Caco-2 (cell line): ENCODE data around the gene B3GNT9. TPM values are rescaled to one million over a fixed set of nuclear protein-coding genes. Genes with fewer than 3 reads are reported as not detected.

Experiments
- BruUV-seq: library from RNA; stranded (reverse); fragments of 400-500 nt; replicated peaks from 2 replicates; lab custom pipeline; 2021; lab: Mats Ljungman, UMichigan
- CTCF ChIA-PET: fragments of 300-600 bp; sonication (Branson Sonifier 250); formaldehyde crosslinking; loops from one replicate; lab custom pipeline; 2022; ENCODE audit warnings: antibody characterized with exemption; lab: Charles Lee
- POLR2A ChIA-PET: fragments of 300-600 bp; sonication (Branson Sonifier 250); formaldehyde crosslinking; loops from one replicate; lab custom pipeline; 2022; ENCODE audit warnings: antibody characterized with exemption; lab: Charles Lee
- DNase-seq, 2 experiments: peaks; one replicate each; pipeline versions ENCODE4 v3.0.0 to v3.0.0-alpha.2; 2020 to 2022
- H3K27me3 ChIP-seq: replicated peaks from 2 replicates; pipeline ENCODE4 v1.6.0; 2011; ENCODE audit warnings: low read length; ENCODE audit not compliant: control insufficient read depth, insufficient read depth
- H3K36me3 ChIP-seq: 2 replicates; pipeline ENCODE4 v1.5.1; 2011; ENCODE audit warnings: low read length; ENCODE audit not compliant: control insufficient read depth, insufficient read depth
- H3K4me1 ChIP-seq: fragments of 250-450 bp; sonication (Bioruptor Pico); 2 replicates; pipeline ENCODE4 v1.5.1; 2020; ENCODE audit warnings: mild to moderate bottlenecking
- H3K4me3 ChIP-seq: 2 replicates; pipeline ENCODE4 v1.5.1; 2011; ENCODE audit warnings: low read depth, mild to moderate bottlenecking, control low read depth, low read length
- H3K9me3 ChIP-seq: fragments of 250-450 bp; sonication (Bioruptor Pico); 2 replicates; pipeline ENCODE4 v1.5.1; 2020; ENCODE audit warnings: mild to moderate bottlenecking, moderate library complexity
- H3K27ac Mint-ChIP-seq: one replicate; pipeline ENCODE4 v1.8.0; 2022; ENCODE audit warnings: mixed read lengths; ENCODE audit not compliant: unreplicated experiment
- H3K27me3 Mint-ChIP-seq: one replicate; pipeline ENCODE4 v1.8.0; 2022; ENCODE audit warnings: mixed read lengths; ENCODE audit not compliant: insufficient read depth, unreplicated experiment
- H3K36me3 Mint-ChIP-seq: one replicate; pipeline ENCODE4 v1.8.0; 2022; ENCODE audit warnings: mild to moderate bottlenecking, mixed read lengths; ENCODE audit not compliant: insufficient read depth, unreplicated experiment
- H3K4me1 Mint-ChIP-seq: one replicate; pipeline ENCODE4 v1.8.0; 2022; ENCODE audit warnings: low read depth, mixed read lengths; ENCODE audit not compliant: unreplicated experiment
- H3K4me3 Mint-ChIP-seq: one replicate; pipeline ENCODE4 v1.8.0; 2022; ENCODE audit warnings: mild to moderate bottlenecking, moderate library complexity, mixed read lengths; ENCODE audit not compliant: unreplicated experiment
- H3K9me3 Mint-ChIP-seq: one replicate; pipeline ENCODE4 v1.8.0; 2022; ENCODE audit warnings: mixed read lengths; ENCODE audit not compliant: unreplicated experiment
- intact Hi-C: fragments of 100-400 bp; cut with micrococcal nuclease; formaldehyde crosslinking; loops from one replicate; pipeline ENCODE4 v1.10.0; 2022; ENCODE audit not compliant: unreplicated experiment
- total RNA-seq: library from RNA; stranded (reverse); gene quantifications from 2 replicates; pipeline ENCODE4 v1.2.3, GENCODE V29; 2022
- TF ChIP-seq, protein P1 (sequence below), 2 experiments: fragments of 200-600 bp in 1 of 2; IDR thresholded peaks; 1 replicate in 1 of 2; 2 replicates in 1 of 2; pipeline versions ENCODE4 v1.5.1 to v1.8.0; 2011 to 2022; ENCODE audit warnings: antibody characterized with exemption in 1 of 2, control low read depth in 1 of 2, inconsistent platforms in 1 of 2, low read depth in 1 of 2, low read length in 1 of 2, mild to moderate bottlenecking in 1 of 2, moderate library complexity in 1 of 2; ENCODE audit not compliant: insufficient read depth in 1 of 2, severe bottlenecking in 1 of 2, unreplicated experiment in 1 of 2

Gene B3GNT9
- total RNA-seq, 1 experiment from 2014 or later = 11.6 TPM

GRCh38 chr16:67191995-67192681, 41.3 kb upstream of the B3GNT9 start, which contains the start of gene E2F4:
Gene E2F4 (plus strand): TSS chr16:67192155. CDS start chr16:67192228, 73 bp downstream.
- peak within 1 kb of the TSS; percentile 90 for H3K4me3 ChIP-seq
- peak within 1 kb of the TSS; percentile 54 for H3K27ac Mint-ChIP-seq
- intact Hi-C loops = loop anchor here (2.0 kb wide), 1 partner anchor 55 kb away; the partner anchor contains the start of gene FHOD1
- H3K27me3 ChIP-seq = no peaks in the 10 kb centered on the region
- peak within 1 kb of the TSS; percentile 77 for H3K4me3 Mint-ChIP-seq
- H3K4me1 ChIP-seq = peaks cover 20% of the 10 kb centered on the region
- H3K9me3 ChIP-seq = no peaks in the 10 kb centered on the region
- TF ChIP-seq, protein P1, sequence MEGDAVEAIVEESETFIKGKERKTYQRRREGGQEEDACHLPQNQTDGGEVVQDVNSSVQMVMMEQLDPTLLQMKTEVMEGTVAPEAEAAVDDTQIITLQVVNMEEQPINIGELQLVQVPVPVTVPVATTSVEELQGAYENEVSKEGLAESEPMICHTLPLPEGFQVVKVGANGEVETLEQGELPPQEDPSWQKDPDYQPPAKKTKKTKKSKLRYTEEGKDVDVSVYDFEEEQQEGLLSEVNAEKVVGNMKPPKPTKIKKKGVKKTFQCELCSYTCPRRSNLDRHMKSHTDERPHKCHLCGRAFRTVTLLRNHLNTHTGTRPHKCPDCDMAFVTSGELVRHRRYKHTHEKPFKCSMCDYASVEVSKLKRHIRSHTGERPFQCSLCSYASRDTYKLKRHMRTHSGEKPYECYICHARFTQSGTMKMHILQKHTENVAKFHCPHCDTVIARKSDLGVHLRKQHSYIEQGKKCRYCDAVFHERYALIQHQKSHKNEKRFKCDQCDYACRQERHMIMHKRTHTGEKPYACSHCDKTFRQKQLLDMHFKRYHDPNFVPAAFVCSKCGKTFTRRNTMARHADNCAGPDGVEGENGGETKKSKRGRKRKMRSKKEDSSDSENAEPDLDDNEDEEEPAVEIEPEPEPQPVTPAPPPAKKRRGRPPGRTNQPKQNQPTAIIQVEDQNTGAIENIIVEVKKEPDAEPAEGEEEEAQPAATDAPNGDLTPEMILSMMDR (IDR thresholded peaks at IDR 0.05; ENCODE audit: insufficient read depth in 1 of 2, low read depth in 1 of 2, low read length in 1 of 2, severe bottlenecking in 1 of 2, unreplicated experiment in 1 of 2) = no peak
- H3K4me1 Mint-ChIP-seq = peaks cover 24% of the 10 kb centered on the region
- ChIA-PET CTCF (interaction anchor here (1.0 kb wide), 1 partner anchor 54 kb away, joined by 4 read pairs; no protein-coding TSS in a partner anchor), POLR2A (interaction anchor here (0.6 to 1.2 kb wide), 4 partner anchors 22 to 213 kb away, joined by 3 read pairs; partner anchors contain the start of genes FHOD1, NOL3 and TMEM208)
- no peaks in the 10 kb centered on the region for H3K27me3 Mint-ChIP-seq
- DNase-seq = peak; percentile 92 to 94
- peaks cover 47% of the 10 kb centered on the region for H3K36me3 Mint-ChIP-seq
- TSS peak; percentile 50 for BruUV-seq
- H3K36me3 ChIP-seq = peaks cover 11% of the 10 kb centered on the region
- H3K9me3 Mint-ChIP-seq = no peaks in the 10 kb centered on the region

DNA sequence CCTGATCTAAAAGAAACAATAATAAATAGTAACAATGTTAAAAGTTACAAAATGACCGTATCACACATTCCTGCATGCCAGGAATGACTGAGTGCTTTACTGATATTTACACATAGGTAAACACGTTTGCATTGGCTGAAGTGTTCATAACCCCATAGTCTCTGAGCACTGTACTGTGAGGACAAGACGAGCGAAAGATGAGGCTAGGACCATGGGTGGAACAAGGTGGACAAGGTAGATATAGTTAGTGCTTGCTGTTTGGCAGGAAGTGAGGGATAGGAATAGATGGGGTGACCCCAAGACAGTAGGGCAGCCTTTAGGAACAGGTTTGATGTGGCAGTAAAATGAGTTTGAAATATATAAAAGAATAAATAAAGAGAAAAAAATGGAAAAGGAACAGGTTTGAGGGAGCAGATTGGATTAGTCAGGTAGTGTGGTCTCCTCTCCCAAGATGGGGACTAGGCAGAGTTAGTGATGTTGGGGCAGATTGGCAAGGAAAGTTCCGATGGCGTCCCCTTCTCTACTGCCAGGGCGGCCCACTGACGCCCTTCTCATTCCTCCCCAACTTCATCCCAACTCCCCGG, 40.7 kb upstream of the B3GNT9 start:
- H3K4me3 Mint-ChIP-seq = peak overlapping the region; percentile 77
- H3K27me3 Mint-ChIP-seq = no peaks in the 10 kb centered on the region
- peaks cover 11% of the 10 kb centered on the region for H3K36me3 ChIP-seq
- H3K9me3 Mint-ChIP-seq = no peaks in the 10 kb centered on the region
- POLR2A ChIA-PET = no interaction called here
- TF ChIP-seq, protein P1 (IDR thresholded peaks at IDR 0.05; ENCODE audit: insufficient read depth in 1 of 2, low read depth in 1 of 2, low read length in 1 of 2, severe bottlenecking in 1 of 2, unreplicated experiment in 1 of 2) = no peak
- H3K27ac Mint-ChIP-seq = peak overlapping the region; percentile 54
- H3K4me1 ChIP-seq = peaks cover 22% of the 10 kb centered on the region
- no peaks in the 10 kb centered on the region for H3K27me3 ChIP-seq
- BruUV-seq = no TSS peak
- intact Hi-C loops = no loop called here
- peaks cover 18% of the 10 kb centered on the region for H3K4me1 Mint-ChIP-seq
- CTCF ChIA-PET = no interaction called here
- H3K9me3 ChIP-seq = no peaks in the 10 kb centered on the region
- no peak for DNase-seq
- H3K4me3 ChIP-seq = peak overlapping the region; percentile 90
- H3K36me3 Mint-ChIP-seq = peaks cover 41% of the 10 kb centered on the region

- TF ChIP-seq, protein P1 (IDR thresholded peaks at IDR 0.05; ENCODE audit: insufficient read depth in 1 of 2, low read depth in 1 of 2, low read length in 1 of 2, severe bottlenecking in 1 of 2, unreplicated experiment in 1 of 2) = no peak
- H3K4me3 ChIP-seq = no peak overlapping the region
- DNase-seq = no peak
- H3K9me3 ChIP-seq = no peaks in the 10 kb centered on the region
- intact Hi-C loops = no loop called here
- CTCF ChIA-PET = no interaction called here
- Mint-ChIP-seq H3K4me3 (peak overlapping the region; percentile 77), H3K27me3 (no peaks in the 10 kb centered on the region), H3K36me3 (peaks cover 33% of the 10 kb centered on the region), H3K9me3 (no peaks in the 10 kb centered on the region), H3K4me1 (peaks cover 10% of the 10 kb centered on the region), H3K27ac (peak overlapping the region; percentile 54)
- peaks cover 26% of the 10 kb centered on the region for H3K4me1 ChIP-seq
- no TSS peak for BruUV-seq
- POLR2A ChIA-PET = no interaction called here
- H3K27me3 ChIP-seq = no peaks in the 10 kb centered on the region
- peaks cover 9% of the 10 kb centered on the region for H3K36me3 ChIP-seq
Observed at GRCh38 chr16:67190448-67191399, 39.9 kb upstream of the B3GNT9 start.
